ENCODE measurements around the gene OPCML.
"Not testable (repeated sequence)": the region's sequence is repeated elsewhere in the genome, so short reads cannot be mapped to it uniquely, and the experiment has no call there.

The OPCML gene

DNA sequence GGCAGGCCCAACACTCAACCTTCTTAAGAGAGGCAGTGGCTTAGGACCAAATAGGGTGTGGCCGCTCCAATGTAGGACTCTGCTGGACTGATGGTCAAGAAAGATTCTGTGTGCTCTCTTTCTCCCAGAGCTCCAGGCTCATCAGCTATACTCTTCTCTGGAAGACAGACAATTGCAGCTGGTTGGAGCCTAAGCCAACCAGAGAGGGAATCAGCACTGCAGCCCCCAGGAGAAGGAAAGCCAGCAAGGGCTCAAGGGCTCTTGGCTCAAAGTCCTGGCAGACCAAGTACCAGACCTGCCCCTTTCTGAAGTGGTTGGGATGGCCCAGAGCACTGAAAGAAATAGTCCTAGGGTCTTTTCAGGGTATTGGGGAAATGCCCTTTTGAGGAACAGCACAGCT is 1084.5 kb downstream of the OPCML start:
- no peak for DNase-seq

DNA sequence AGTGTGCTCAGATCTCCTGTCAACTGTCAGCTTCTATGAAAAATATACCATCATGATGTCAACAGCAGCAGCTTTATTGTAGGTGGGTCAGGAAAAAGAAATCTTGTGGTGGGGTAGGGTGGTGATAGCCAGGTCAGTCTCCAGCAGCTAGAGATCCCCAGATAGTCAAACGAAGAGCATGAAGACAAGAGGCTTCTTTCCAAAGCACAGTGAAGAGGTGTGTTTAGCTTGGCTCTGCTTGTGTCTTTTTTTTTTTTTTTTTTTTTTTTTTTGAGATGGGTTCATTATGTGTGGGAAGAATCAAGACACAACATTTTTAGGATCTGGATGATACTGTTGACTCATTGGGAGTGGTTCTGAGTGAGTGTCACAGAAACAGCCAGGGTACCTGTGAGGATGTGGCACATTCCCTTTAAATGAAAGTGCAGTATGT is 1086.4 kb downstream of the OPCML start:
- DNase-seq, result no peak

DNA sequence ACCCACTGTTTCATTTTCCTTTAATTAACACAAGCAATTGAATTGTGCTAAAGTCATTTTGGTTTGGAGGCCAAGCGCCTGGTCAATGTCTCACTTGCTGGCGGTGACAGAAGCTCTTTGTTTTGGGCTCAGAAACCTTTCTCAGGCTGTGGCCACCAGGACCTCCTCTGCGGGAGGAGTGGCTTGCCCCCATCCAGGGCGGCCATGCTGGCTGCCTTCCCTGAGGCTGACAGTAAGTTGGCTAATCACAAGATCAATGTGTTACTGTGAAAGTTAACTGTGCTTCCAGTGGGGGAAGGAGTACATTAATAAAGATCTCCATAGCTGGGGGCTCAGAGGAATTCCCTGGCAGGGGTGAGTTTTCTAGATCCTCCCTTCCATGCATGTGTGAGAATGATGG is 1087.4 kb downstream of the OPCML start:
- DNase-seq, result no peak

DNA sequence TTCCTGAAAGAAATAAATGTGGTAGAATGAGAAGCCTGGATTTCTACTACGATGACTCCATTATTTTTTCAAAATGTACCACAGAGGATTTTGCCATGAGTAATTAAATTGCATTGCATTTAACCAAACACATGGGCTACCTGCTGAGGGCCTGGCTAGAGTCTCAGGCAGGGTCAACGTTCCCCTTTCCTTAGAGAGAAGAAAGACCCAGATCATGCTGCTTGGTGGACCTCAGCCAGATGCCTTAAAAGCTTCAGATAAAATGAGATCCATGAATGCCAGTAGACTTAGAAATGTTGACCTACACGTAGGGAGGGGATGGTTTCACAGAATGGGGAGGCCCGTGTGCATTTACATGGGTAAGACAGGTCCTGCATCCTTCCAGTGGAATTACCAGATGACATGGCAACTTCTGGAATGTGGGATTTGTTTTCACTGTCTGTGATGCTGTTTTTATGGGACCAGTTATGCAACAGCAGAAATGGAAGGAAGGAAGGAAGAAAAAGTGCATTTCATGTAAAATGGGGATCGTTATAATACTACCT is 1092.5 kb downstream of the OPCML start:
- no peak for DNase-seq

DNA sequence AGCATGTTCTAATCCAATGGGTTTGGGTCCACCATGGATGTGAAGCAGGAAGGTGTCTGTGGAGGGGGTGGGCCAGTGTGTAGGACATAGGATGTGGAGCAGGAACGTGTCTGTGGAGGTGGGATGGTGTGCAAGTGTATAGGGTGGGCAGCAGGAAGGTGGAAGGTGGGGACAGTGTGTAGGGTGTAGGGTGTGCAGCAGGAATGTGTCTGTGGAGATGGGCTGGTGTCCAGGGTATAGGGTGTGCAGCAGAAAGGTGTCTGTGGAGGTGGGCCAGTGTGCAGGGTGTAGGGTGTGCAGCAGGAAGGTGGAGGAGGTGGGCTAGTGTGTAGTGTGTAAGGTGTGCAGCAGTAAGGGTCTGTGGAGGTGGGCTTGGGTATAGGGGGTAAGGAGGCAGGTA is 1093.9 kb downstream of the OPCML start:
- no peak for DNase-seq

DNA sequence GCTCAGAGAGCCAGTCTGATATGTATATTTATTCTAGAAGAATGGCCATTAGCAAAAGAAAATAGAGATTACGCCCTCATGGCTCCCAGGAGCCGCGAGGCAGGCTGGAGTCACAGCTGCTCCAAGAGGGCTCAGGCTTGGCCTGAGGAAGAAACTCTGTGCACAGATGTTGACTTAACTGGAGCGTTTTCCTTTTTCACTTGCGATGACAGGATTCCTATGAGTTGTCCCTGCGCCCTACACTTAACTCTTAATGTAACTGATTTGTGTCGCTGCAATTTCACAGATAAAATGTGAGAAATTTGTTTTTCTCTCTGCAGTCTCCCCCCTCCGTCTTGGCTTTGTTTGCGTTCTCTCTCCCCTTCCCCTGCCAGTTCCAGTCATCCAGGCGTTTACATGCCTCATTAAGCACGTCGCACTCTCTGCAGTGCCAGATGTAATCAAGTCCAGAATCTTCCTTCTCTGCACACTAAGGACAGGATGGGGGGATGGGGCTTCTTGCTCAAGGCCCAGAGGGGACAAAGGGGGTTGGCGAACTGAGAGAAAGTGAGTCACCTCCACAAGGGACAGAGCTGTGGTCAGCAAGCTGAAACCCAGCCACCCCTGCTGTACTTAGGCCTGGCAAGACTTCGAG is 1101.8 kb downstream of the OPCML start:
- peak; percentile 84 for DNase-seq

DNA sequence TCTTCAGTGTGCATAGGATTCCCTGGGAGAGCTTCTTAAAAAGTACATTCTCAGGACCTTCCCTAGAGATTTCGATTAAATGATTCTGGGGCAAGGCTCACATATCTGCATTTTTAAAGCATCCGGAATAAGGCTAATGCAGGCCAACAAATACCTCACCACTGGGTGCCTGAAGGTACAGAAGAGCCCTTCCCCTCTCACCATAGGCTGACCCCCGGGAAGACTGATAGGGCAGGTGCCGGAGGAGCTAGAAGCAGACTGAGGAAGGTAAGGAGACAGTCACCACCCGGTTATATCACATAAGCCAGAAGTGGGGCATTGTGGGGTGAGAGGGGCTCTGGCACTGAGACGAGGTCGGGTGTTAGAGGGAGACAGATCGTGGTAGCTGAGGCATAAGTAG is 1102.6 kb downstream of the OPCML start:
- DNase-seq, result no peak

DNA sequence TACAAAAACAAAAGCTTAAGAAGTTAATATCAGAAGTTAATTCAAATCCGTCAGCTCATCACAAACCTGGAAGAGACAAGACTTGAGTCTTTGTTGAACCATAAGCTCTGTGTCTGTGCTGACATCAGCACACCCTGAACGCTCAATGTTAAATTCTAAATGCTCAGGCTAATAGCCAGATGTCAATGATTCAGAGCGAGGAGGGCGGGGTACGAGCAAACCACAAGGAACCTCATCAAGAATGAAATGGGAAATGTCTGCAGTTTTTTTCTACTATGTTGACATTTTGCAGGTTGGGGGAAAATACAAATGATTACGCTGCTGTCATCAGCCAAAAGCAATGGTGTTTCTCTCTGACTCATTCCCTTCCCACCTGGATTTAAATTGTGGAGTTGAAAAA is 1104.7 kb downstream of the OPCML start:
- DNase-seq, result peak; percentile 24

DNA sequence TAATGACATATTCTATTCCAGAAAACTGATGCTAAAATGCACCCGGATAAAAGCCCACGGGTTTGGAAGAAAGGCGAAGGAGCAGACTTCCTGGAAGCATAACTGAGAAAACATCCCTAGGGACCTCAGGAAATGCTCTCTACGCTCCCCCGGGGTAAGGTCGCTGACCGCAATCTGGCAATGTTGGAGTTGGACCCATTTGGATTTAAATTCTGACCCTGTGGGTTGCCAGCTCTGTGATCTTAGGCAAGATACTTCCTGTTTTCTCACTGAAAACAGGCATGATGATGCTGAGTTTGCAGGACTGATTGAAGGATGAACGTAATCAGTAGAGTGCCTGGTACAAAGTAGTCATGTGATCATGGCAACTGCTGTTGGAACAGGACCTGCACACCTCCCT is 1107.9 kb downstream of the OPCML start:
- no peak for DNase-seq

DNA sequence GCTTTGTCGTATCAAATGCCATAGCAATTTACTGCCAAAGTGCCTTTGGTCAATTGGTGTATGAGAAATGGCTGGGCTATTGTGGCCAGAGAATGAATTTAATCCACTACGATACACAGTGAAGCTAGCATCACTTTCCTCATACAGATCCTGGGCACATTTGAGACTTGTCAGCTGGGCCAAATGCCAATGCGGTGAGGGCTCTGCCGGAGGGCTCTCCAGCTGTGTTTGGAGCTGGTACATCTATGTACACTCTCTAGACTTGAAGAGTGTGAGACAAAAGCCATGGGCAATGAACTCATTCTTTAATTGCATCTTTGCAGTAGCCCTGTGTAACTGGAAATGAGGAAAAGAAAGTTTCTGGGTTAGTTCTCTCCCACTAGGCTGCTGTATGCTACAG is 1109.0 kb downstream of the OPCML start:
- peak; percentile 85 for DNase-seq

DNA sequence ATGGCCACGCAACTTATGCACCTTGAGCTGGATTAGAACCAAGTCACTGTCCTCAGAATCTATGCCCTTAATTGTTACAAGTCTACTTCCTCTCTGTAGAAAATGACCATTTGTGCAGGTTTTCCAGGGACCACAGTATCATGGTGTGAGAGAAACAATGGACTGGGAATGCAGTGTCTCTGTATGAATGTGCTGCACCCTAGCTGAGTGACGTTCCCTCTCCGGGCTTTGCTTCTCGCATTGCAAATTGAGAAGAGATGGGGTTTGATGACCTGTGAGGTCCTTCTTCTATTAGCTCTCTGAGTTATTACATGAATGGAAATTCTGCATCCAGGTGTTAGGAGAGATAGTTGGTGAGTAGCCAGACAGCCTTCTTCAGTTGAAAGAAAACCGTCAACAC is 1109.6 kb downstream of the OPCML start:
- peak; percentile 54 for DNase-seq

DNA sequence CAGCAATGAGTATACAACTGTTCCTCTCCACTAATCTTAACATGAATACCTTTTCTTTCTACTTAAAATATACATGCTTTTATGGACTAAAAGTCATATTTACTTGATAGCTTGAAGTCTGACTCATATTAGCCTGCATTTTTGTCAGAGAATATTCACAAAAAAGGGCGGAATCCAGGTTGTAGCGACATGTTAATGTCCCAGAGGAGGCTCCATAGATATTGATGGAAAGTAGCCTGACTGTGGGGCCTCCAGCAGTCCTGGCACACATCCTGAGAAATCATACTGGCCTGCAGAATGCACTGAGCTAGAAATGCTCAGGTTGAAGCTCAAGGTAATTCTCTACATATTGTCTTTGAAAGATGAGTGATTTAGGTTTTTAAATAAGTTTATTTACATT is 1110.7 kb downstream of the OPCML start:
- no peak for DNase-seq

DNA sequence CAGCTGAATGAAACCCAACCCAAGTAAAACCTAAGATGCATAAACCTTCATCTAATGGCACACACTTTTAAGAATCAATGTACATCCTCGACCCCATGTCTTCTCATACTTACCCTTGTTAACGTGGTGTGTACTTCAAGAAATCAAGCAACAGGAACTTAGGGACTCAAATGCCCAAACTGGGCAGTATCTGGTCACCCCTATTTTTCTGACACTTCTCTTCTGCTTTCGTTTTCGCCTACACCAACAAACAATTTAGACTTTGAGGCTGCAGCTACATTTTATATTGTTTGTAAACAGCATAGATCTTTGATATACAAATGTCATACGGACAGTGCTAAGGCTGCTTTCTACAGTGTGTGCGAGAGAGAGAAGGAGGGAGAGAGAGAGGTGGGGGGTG is 1117.8 kb downstream of the OPCML start:
- DNase-seq, result no peak

DNA sequence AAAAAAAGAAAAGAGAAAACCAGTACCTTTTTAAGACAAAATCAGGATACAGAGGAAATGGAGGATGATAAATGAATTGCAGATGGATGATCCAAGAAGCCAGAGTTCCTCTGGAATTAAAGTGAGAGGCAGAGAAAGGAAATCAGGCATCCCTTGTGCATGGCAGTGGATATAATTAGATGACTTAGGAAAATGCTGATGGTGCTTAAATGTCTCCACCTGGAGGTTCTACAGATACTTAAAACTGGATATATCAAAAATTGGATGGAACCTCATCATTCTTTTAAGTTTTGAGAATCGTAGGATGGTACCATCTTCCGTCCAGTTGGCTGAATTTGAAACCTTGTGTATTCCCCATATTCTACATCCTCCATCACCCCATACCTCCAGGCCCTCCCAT is 1121.9 kb downstream of the OPCML start:
- DNase-seq, result no peak

DNA sequence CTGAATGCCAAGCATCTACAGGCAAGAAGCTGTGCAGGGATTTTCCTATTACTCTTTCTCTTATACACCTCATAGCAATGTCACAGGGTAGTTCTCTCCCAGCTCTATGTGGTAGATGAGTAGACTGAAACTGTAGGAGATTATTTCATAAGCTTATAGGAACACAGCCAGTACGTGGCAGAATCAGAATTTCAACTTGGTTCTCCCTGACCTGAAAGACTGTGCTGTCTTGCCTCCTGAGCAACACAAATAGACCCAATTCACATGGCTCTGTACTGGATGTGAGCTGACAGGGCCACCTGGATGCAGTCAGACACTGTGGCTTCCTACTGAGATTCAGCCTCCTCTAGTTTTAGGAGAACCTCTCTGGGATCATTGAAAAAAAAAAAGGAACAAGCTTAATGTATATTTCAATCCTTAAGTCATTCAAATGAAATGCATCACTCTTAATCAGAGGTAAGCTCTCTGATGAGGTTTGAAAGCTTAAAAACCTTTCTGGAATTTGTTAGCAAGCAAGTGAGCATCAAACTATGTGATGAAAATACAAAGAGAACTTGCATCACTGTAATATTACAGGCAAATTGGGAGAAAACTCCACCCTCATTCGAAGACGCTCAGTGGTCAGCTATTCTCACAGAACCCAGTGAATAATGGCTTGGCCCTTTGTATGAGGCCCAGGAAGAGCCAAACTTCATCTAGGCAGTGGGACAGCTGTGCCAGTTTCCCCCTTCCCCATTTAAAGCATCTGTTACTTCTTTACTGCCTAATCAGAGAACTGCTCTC is 1122.5 kb downstream of the OPCML start:
- no peak for DNase-seq

DNA sequence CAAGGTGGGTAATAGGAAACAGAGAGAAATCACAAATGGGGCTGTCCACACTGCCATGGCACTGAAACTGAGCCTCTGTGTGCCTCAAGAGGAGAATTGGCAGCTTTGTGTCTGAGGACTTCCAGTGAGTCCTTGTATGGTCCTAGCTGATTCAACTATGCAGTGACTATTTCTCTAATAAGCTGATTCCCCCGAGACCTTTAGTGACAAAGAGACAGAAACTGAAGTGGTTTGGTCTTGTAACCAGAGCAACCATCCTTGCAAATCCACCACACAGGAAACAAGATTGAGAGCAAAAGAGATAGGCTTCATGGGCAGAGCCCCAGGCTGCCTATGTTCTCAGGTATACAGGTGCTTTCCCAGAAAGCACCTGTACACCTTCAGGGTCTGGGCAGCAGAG is 1123.4 kb downstream of the OPCML start:
- DNase-seq, result peak; percentile 85

DNA sequence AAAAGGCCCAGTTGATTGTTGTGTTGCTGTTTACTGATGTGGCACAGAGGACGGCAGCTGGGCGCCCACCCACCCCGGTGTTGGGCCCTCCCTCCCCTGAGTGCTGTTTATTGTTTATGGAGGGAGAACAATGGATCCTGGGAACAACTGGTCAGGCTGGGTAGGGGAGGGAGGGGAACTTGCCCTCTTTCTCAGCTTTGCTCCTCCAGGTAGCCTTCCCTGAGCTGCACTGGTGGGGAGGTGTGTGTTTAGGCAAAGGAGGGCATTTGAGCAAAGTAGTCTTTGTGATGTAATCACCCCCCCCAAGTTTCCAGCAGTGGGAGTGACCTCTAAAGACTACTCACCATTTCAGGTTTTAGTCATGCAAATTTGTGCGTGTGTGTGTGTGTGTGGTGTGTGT is 1126.6 kb downstream of the OPCML start:
- DNase-seq, result no peak

DNA sequence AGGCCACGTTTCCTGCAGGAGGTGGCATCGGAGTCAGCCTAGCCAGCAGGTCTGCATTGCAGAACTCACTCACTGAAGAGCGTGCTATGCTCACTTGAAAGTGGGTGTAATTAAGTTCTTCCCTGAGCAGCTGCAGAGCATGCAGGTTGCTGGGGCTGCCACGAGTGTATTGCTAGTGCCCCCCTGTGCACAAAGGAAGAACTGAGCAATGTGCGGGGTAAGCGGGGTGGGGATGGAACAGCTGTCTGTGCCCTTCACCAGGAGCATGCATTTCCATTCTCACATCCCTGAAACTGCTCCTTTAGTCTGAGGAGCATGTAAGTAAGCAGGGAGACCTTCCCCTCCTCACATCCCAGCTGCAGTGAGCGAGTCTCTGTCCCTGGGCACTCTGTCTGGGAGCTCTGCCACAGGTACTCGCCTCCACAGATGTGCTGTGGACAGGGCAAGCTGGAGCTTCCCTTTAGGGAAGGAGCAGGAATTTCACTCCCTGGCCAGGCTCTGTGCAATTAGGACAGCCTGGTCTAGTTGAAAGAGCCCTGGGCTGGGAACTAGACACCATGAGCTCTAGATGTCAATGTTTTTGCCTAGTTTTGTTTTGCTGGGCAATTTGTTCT is 1130.1 kb downstream of the OPCML start:
- peak; percentile 84 for DNase-seq

DNA sequence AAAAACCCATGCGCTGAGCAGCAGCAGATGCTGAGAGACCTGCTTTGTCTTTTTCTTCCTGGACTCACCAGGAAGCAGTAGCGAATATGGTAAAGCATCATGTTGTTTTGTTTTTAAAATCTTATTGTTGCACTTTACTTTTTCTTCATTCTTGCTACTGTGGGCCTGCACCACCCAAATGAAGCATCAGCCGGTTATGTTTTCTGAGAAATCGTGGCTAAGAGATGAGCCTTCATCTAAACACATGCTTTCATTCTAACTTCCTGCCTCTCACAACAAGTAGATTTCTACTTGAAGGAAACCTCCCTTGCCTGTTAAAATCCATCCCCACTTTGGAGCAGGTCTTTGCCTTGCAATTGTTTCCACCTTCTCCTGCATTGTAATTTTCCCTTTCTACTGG is 1136.0 kb downstream of the OPCML start:
- DNase-seq, result no peak

DNA sequence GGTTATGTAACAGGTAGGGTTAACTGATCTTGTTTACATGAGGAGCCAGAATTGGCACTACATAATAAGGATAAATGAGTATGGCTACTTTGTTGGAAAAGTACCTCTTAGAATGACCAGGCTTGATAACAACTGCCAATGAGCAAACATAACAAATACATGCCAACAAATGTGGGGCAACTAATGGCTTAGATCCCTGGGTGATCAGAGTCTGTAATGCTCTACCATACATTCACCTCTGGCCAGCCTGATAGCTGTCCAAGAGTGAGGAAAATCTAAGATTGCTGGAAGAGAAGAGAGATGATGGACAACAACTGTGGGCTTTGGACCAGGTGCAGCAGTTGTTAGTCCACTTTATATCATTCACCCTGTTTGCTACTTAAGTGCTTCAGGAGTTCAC is 1136.9 kb downstream of the OPCML start:
- DNase-seq, result no peak

DNA sequence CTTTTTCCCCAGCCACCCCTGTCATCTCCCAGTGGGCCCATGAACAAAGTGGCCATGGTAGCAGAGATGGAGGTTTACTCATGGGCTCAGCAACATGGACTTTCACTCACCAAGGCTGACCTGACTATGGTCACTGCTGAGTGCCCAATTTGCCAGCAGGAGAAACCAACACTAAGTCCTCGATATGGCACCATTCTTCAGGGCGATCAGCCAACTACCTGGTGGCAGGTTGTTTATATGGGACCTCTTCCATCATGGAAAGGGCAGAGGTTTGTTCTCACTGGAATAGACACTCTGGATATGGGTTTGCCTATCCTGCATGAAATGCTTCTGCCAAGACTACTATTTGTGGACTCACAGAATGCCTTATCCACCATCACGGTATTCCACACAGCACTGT is 1152.8 kb downstream of the OPCML start:
- DNase-seq, result no peak

DNA sequence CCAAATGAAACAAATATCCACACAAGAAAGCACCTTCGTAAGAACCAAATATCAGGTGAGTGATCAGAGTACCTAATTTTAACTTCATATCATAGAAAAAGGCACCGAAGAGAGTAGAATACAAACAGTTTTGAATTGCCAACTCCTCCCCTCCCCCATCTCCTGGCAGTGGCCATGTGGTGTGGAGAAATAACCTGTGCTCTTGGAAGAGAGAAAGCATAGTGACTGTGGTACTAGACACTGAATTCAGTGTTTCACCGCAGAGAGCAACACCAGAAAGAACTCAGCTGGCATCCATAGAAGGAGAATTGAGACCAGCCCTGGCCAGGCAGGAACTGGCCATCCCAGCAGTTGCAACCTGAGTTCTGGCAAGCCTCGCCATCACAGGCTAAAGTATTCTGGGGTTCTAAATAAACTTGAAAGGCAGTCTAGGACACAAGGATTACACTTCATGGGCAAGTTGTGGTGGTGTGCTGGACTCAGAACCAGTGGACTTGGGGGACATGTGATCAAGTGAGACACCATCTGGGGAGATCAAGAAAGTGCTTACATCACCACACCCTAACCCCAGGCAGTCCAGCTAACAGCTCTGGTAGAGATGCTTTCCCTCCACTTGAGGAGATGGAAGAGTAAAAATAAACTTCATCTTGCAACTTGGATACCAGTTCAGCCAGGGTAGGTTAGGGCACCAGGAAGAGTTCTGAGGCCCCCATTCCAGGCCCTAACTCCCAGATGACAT is 1158.7 kb downstream of the OPCML start:
- DNase-seq, result no peak

DNA sequence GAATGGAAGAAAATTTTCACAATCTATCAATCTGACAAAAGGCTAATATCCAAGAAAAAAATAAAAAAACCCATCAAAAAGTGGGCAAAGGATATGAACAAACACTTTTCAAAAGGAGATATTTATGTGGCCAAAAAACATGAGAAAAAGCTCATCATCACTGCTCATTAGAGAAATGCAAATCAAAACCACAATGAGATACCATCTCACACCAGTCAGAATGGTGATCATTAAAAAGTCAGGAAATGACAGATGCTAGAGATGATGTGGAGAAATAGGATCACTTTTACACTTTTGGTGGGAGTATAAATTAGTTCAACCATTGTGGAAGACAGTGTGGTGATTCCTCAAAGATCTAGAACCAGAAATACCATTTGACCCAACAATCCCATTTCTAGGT is 1162.2 kb downstream of the OPCML start:
- not testable (repeated sequence) for DNase-seq

All from DMS79 (cell line).